Activated naive CD4-positive, alpha-beta T cell treated with anti-CD3 and anti-CD28 coated beads, Interleukin-2, amount 50 U/mL, for 72 hours (primary cell): ENCODE results near the gene TTLL8. TPM values are rescaled to one million over a fixed set of nuclear protein-coding genes. Genes with fewer than 3 reads are reported as not detected.

Source experiments
- ATAC-seq, 2 donors: fragments of 150-1000 bp; cut with Tn5 transposase; 2 replicates each; pipeline ENCODE4 v1.10.0; 2021; ENCODE audit warnings: mild to moderate bottlenecking in 2 of 2, moderate library complexity in 2 of 2
- DNase-seq, 2 donors: peaks; one replicate each; pipeline ENCODE4 v3.0.0; 2021 to 2022; ENCODE audit warnings: low spot score in 2 of 2
- H3K27ac Mint-ChIP-seq, 2 donors: one replicate each; pipeline ENCODE4 v1.8.0; 2022; ENCODE audit warnings: mild to moderate bottlenecking in 2 of 2, mixed read lengths in 2 of 2
- H3K36me3 Mint-ChIP-seq, 2 donors: one replicate each; pipeline ENCODE4 v1.8.0; 2022; ENCODE audit warnings: mixed read lengths in 2 of 2
- H3K9me3 Mint-ChIP-seq, 2 donors: one replicate each; pipeline ENCODE4 v1.8.0; 2022; ENCODE audit warnings: mixed read lengths in 2 of 2
- total RNA-seq, 2 donors: library from RNA; stranded (reverse); gene quantifications; one replicate each; pipeline ENCODE4 v1.2.3, GENCODE V29; 2022

The TTLL8 gene
- total RNA-seq, 2 donors from 2014 or later, result not detected

- peak overlapping the region; percentile 16 to 93 for H3K27ac Mint-ChIP-seq
- ATAC-seq (peak in 1 of 2 donors; percentile 8), DNase-seq (peak in 1 of 2 donors; percentile 59)
- peaks cover 0 to 4% of the 10 kb centered on the region in 2 donors for H3K9me3 Mint-ChIP-seq
- H3K36me3 Mint-ChIP-seq, result peaks cover 0 to 7% of the 10 kb centered on the region in 2 donors
These were observed 38.8 kb downstream of the TTLL8 start for GRCh38 chr22:50019316-50019715.

GRCh38 chr22:50018608-50019285 lies 39.4 kb downstream of the TTLL8 start:
- ATAC-seq, result peak; percentile 59 to 88
- DNase-seq, result peak; percentile 49 to 57
- Mint-ChIP-seq H3K36me3 (peaks cover 0 to 7% of the 10 kb centered on the region in 2 donors), H3K9me3 (peaks cover 0 to 4% of the 10 kb centered on the region in 2 donors), H3K27ac (peak overlapping the region; percentile 78 to 93)

GRCh38 chr22:50017701-50018224 lies 40.3 kb downstream of the TTLL8 start:
- peaks cover 0 to 7% of the 10 kb centered on the region in 2 donors for H3K36me3 Mint-ChIP-seq
- H3K9me3 Mint-ChIP-seq, result peaks cover 0 to 4% of the 10 kb centered on the region in 2 donors
- peak overlapping the region; percentile 78 to 93 for H3K27ac Mint-ChIP-seq
- DNase-seq (peak in 1 of 2 donors; percentile 55), ATAC-seq (no peak)

GRCh38 chr22:50016988-50017700 lies 41.0 kb downstream of the TTLL8 start:
- H3K9me3 Mint-ChIP-seq, result peaks cover 0 to 4% of the 10 kb centered on the region in 2 donors
- ATAC-seq (peak; percentile 64 to 83), DNase-seq (peak; percentile 67 to 95)
- peak overlapping the region; percentile 78 to 93 for H3K27ac Mint-ChIP-seq
- H3K36me3 Mint-ChIP-seq, result peaks cover 0 to 7% of the 10 kb centered on the region in 2 donors

- peak overlapping the region; percentile 60 to 93 for H3K27ac Mint-ChIP-seq
- DNase-seq (no peak), ATAC-seq (no peak)
- peaks cover 0 to 4% of the 10 kb centered on the region in 2 donors for H3K9me3 Mint-ChIP-seq
- H3K36me3 Mint-ChIP-seq, result peaks cover 0 to 7% of the 10 kb centered on the region in 2 donors
These were observed 41.6 kb downstream of the TTLL8 start for GRCh38 chr22:50016308-50016987.

- H3K9me3 Mint-ChIP-seq, result peaks cover 0 to 4% of the 10 kb centered on the region in 2 donors
- peak in 1 of 2 donors; percentile 52 for DNase-seq
- H3K36me3 Mint-ChIP-seq, result peaks cover 0 to 7% of the 10 kb centered on the region in 2 donors
- peak overlapping the region in 1 of 2 donors; percentile 93 for H3K27ac Mint-ChIP-seq
- ATAC-seq, result no peak
These were observed 42.4 kb downstream of the TTLL8 start for GRCh38 chr22:50015451-50016307.

GRCh38 chr22:50014655-50015401 lies 43.3 kb downstream of the TTLL8 start:
- Mint-ChIP-seq H3K36me3 (peaks cover 0 to 7% of the 10 kb centered on the region in 2 donors), H3K27ac (no peak overlapping the region), H3K9me3 (peaks cover 0 to 4% of the 10 kb centered on the region in 2 donors)
- DNase-seq, result peak in 1 of 2 donors; percentile 52
- ATAC-seq, result no peak

GRCh38 chr22:50014053-50014501 lies 44.0 kb downstream of the TTLL8 start:
- H3K9me3 Mint-ChIP-seq, result peaks cover 0 to 2% of the 10 kb centered on the region in 2 donors
- H3K27ac Mint-ChIP-seq, result no peak overlapping the region

GRCh38 chr22:50012211-50013181 lies 45.6 kb downstream of the TTLL8 start, which contains the start of gene IL17REL:
IL17REL (minus strand) TSS chr22:50012765; CDS start chr22:50012646, 119 bp downstream.
- no peaks in the 10 kb centered on the region for H3K9me3 Mint-ChIP-seq
- peak in 1 of 2 donors; percentile 38 for DNase-seq
- H3K27ac Mint-ChIP-seq, result no peak within 1 kb of the TSS
- ATAC-seq, result no peak
- H3K36me3 Mint-ChIP-seq, result no peaks in the 10 kb centered on the region

More at GRCh38 chr22:50014053-50014501, 44.0 kb downstream of the TTLL8 start:
- H3K36me3 Mint-ChIP-seq, result peaks cover 0 to under 1% of the 10 kb centered on the region in 2 donors
- DNase-seq (peak in 1 of 2 donors; percentile 54), ATAC-seq (no peak)

- ATAC-seq (no peak), DNase-seq (no peak)
- Mint-ChIP-seq H3K27ac (no peak overlapping the region), H3K36me3 (no peaks in the 10 kb centered on the region), H3K9me3 (no peaks in the 10 kb centered on the region)
These were observed 46.5 kb downstream of the TTLL8 start for GRCh38 chr22:50011447-50012210.

- no peaks in the 10 kb centered on the region for H3K36me3 Mint-ChIP-seq
- ATAC-seq (peak; percentile 18 to 54), DNase-seq (peak in 1 of 2 donors; percentile 50)
- H3K27ac Mint-ChIP-seq, result no peak overlapping the region
- no peaks in the 10 kb centered on the region for H3K9me3 Mint-ChIP-seq
These were observed 47.2 kb downstream of the TTLL8 start for GRCh38 chr22:50010676-50011446.

GRCh38 chr22:50009765-50010675 lies 48.1 kb downstream of the TTLL8 start:
- Mint-ChIP-seq H3K9me3 (no peaks in the 10 kb centered on the region), H3K27ac (no peak overlapping the region), H3K36me3 (no peaks in the 10 kb centered on the region)
- ATAC-seq (no peak), DNase-seq (peak in 1 of 2 donors; percentile 56)
